ENCODE results near the gene SLCO1B1.

The SLCO1B1 gene

DNA sequence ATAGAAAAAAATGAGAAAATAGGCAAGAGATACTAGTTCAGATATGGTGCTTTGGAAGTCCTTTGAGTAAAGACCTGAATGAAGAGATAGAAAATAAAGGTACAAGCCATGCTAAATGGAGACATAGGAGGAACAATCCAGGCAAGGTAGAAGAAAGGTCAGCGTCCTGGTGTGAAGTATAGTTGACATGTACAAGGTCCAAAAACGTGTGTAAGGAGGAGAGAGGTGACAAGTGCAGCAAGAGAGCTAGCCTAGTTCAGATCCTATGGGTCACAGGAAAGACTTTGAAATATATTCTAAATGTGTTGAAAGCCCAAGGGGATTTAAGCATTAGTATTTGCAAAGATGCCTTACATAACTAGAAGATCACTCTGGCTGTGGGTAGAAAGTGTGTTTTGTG lies 88.2 kb downstream of the SLCO1B1 start:
- H4K8ac ChIP-seq (ENCODE audit: low read depth, low read length): no peak overlapping the region
- H3K9ac ChIP-seq (ENCODE audit: low read depth, low read length, poor library complexity): no peak overlapping the region
- no peak overlapping the region for H2AFZ ChIP-seq (ENCODE audit: low read length)
- H3K9me3 ChIP-seq (replicated peaks in 1 of 2; ENCODE audit: control insufficient read depth in 2 of 2, insufficient read depth in 1 of 2, low read depth in 1 of 2, low read length in 2 of 2): no peaks in the 10 kb centered on the region
- DNase-seq (ENCODE audit: low spot score): no peak
- no peak overlapping the region for H2AK5ac ChIP-seq (ENCODE audit: low read depth, low read length)
- H3K4me1 ChIP-seq (ENCODE audit: control insufficient read depth in 2 of 2, insufficient read depth in 1 of 2, low read depth in 1 of 2, low read length in 2 of 2): no peaks in the 10 kb centered on the region
- no peaks in the 10 kb centered on the region for H3K79me1 ChIP-seq (ENCODE audit: low read depth, low read length)
- no peak overlapping the region for H3K4me2 ChIP-seq (ENCODE audit: insufficient read depth, low read length, poor library complexity, severe bottlenecking)
- no peak overlapping the region for H4K91ac ChIP-seq (ENCODE audit: low read depth, low read length, poor library complexity)
- H2BK12ac ChIP-seq (ENCODE audit: low read length): no peak overlapping the region
- H3K27me3 ChIP-seq (ENCODE audit: control insufficient read depth in 3 of 3, insufficient read depth in 3 of 3, low read depth in 1 of 3, low read length in 3 of 3): no peaks in the 10 kb centered on the region
- H3K27ac ChIP-seq (replicated peaks; ENCODE audit: low read length): no peak overlapping the region
- H2BK120ac ChIP-seq (ENCODE audit: low read depth, low read length): no peak overlapping the region
- no CpG with 5 or more reads among the region's 2 CpGs for WGBS, 2 donors (ENCODE audit: extremely low coverage in 2 of 2, insufficient read length in 2 of 2, insufficient replicate concordance in 1 of 2)
- H3K14ac ChIP-seq (ENCODE audit: low read length): no peak overlapping the region
- no peak overlapping the region for H3K23ac ChIP-seq (ENCODE audit: low read depth, low read length, poor library complexity)
- H2BK5ac ChIP-seq (ENCODE audit: low read length): no peak overlapping the region
- H2BK15ac ChIP-seq (ENCODE audit: low read length): no peak overlapping the region
- no peaks in the 10 kb centered on the region for H3K36me3 ChIP-seq (replicated peaks in 1 of 2; ENCODE audit: control insufficient read depth in 2 of 2, insufficient read depth in 2 of 2, low read length in 2 of 2)
- H3K4ac ChIP-seq (ENCODE audit: low read length): no peak overlapping the region
- no peak overlapping the region for H3K4me3 ChIP-seq (ENCODE audit: low read length in 2 of 2)
- no peak overlapping the region for H3K18ac ChIP-seq (ENCODE audit: low read length)

DNA sequence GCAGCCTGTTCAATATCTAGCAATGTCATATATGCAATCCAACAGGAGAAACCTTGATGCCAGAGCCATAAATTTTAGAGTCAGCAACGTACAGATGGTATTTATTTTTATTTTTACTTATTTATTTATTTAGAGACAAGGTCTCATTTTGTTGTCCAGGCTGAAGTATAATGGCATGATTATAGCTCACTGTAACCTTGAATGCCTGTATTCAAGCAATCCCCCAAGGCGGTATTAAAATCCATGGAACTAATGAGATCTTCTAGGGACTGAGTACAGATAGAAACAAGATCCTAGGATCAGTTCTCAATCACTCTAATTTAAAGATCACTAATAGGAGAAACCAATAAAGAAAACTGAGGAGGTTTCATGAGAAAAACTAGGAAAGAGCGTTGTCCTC lies 89.3 kb downstream of the SLCO1B1 start:
- no CpG with 5 or more reads among the region's 3 CpGs for WGBS, 2 donors (ENCODE audit: extremely low coverage in 2 of 2, insufficient read length in 2 of 2, insufficient replicate concordance in 1 of 2)
- no peak for DNase-seq (ENCODE audit: low spot score)
- Histone ChIP-seq H2BK12ac (ENCODE audit: low read length) (no peak overlapping the region), H2AFZ (ENCODE audit: low read length) (no peak overlapping the region), H3K4me3 (ENCODE audit: low read length in 2 of 2) (no peak overlapping the region), H3K18ac (ENCODE audit: low read length) (no peak overlapping the region), H3K79me1 (ENCODE audit: low read depth, low read length) (no peaks in the 10 kb centered on the region), H3K23ac (ENCODE audit: low read depth, low read length, poor library complexity) (no peak overlapping the region), H3K9me3 (replicated peaks in 1 of 2; ENCODE audit: control insufficient read depth in 2 of 2, insufficient read depth in 1 of 2, low read depth in 1 of 2, low read length in 2 of 2) (no peaks in the 10 kb centered on the region), H2BK120ac (ENCODE audit: low read depth, low read length) (no peak overlapping the region), H3K9ac (ENCODE audit: low read depth, low read length, poor library complexity) (no peak overlapping the region), H3K4me1 (ENCODE audit: control insufficient read depth in 2 of 2, insufficient read depth in 1 of 2, low read depth in 1 of 2, low read length in 2 of 2) (no peaks in the 10 kb centered on the region), H2BK15ac (ENCODE audit: low read length) (no peak overlapping the region), H3K4me2 (ENCODE audit: insufficient read depth, low read length, poor library complexity, severe bottlenecking) (no peak overlapping the region), H3K27ac (replicated peaks; ENCODE audit: low read length) (no peak overlapping the region), H3K27me3 (ENCODE audit: control insufficient read depth in 3 of 3, insufficient read depth in 3 of 3, low read depth in 1 of 3, low read length in 3 of 3) (no peaks in the 10 kb centered on the region), H2AK5ac (ENCODE audit: low read depth, low read length) (no peak overlapping the region), H4K8ac (ENCODE audit: low read depth, low read length) (no peak overlapping the region), H4K91ac (ENCODE audit: low read depth, low read length, poor library complexity) (no peak overlapping the region), H3K36me3 (replicated peaks in 1 of 2; ENCODE audit: control insufficient read depth in 2 of 2, insufficient read depth in 2 of 2, low read length in 2 of 2) (no peaks in the 10 kb centered on the region), H3K14ac (ENCODE audit: low read length) (no peak overlapping the region), H3K4ac (ENCODE audit: low read length) (no peak overlapping the region), H2BK5ac (ENCODE audit: low read length) (no peak overlapping the region)

DNA sequence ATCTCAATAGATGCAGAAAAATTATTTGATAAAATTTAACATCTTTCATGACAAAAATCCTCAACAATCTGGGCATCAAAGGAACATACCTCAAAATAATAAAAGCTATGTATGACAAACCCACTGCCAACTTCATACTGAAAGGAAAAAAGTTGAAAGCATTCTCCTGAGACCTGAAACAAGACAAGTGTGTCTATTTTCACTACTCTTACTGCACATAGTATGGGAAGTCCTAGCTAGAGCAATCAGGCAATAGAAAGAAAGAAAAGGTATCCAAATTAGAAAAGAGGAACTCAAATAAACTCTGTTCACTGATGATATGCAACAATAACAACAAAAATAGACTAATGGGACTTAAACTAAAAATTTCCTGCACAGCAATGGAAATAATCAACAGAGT lies 90.1 kb downstream of the SLCO1B1 start:
- Histone ChIP-seq H2AFZ (ENCODE audit: low read length) (no peak overlapping the region), H3K18ac (ENCODE audit: low read length) (no peak overlapping the region), H2AK5ac (ENCODE audit: low read depth, low read length) (no peak overlapping the region), H3K23ac (ENCODE audit: low read depth, low read length, poor library complexity) (no peak overlapping the region), H4K91ac (ENCODE audit: low read depth, low read length, poor library complexity) (no peak overlapping the region), H3K4me2 (ENCODE audit: insufficient read depth, low read length, poor library complexity, severe bottlenecking) (no peak overlapping the region), H3K4ac (ENCODE audit: low read length) (no peak overlapping the region), H3K79me1 (ENCODE audit: low read depth, low read length) (no peaks in the 10 kb centered on the region), H3K36me3 (replicated peaks in 1 of 2; ENCODE audit: control insufficient read depth in 2 of 2, insufficient read depth in 2 of 2, low read length in 2 of 2) (no peaks in the 10 kb centered on the region), H3K27ac (replicated peaks; ENCODE audit: low read length) (no peak overlapping the region), H2BK12ac (ENCODE audit: low read length) (no peak overlapping the region), H2BK120ac (ENCODE audit: low read depth, low read length) (no peak overlapping the region), H3K9ac (ENCODE audit: low read depth, low read length, poor library complexity) (no peak overlapping the region), H3K4me1 (ENCODE audit: control insufficient read depth in 2 of 2, insufficient read depth in 1 of 2, low read depth in 1 of 2, low read length in 2 of 2) (no peaks in the 10 kb centered on the region), H3K14ac (ENCODE audit: low read length) (no peak overlapping the region), H3K9me3 (replicated peaks in 1 of 2; ENCODE audit: control insufficient read depth in 2 of 2, insufficient read depth in 1 of 2, low read depth in 1 of 2, low read length in 2 of 2) (no peaks in the 10 kb centered on the region), H2BK15ac (ENCODE audit: low read length) (no peak overlapping the region), H4K8ac (ENCODE audit: low read depth, low read length) (no peak overlapping the region), H2BK5ac (ENCODE audit: low read length) (no peak overlapping the region), H3K27me3 (ENCODE audit: control insufficient read depth in 3 of 3, insufficient read depth in 3 of 3, low read depth in 1 of 3, low read length in 3 of 3) (no peaks in the 10 kb centered on the region), H3K4me3 (ENCODE audit: low read length in 2 of 2) (no peak overlapping the region)
- no peak for DNase-seq (ENCODE audit: low spot score)

DNA sequence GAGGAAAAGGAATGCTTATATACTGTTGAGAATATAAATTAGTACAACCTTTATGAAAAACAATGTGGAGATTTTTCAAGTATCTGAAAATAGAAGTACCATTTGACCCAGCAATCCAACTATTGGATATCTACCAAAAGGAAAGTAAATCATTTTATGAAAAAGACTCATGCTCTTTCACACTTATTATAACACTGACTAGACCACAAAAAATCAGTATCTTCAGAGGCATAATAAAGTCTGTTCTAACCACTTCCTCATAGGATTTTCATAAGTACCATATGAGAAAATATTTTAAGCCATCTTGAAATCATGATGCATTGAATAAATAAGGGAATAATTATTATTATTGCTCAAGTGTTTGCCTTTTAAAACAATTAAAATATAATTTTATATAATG lies 90.8 kb downstream of the SLCO1B1 start:
- Histone ChIP-seq H4K8ac (ENCODE audit: low read depth, low read length) (no peak overlapping the region), H2BK5ac (ENCODE audit: low read length) (no peak overlapping the region), H3K9me3 (replicated peaks in 1 of 2; ENCODE audit: control insufficient read depth in 2 of 2, insufficient read depth in 1 of 2, low read depth in 1 of 2, low read length in 2 of 2) (no peaks in the 10 kb centered on the region), H2BK12ac (ENCODE audit: low read length) (no peak overlapping the region), H2BK120ac (ENCODE audit: low read depth, low read length) (no peak overlapping the region), H3K36me3 (replicated peaks in 1 of 2; ENCODE audit: control insufficient read depth in 2 of 2, insufficient read depth in 2 of 2, low read length in 2 of 2) (no peaks in the 10 kb centered on the region), H3K4me2 (ENCODE audit: insufficient read depth, low read length, poor library complexity, severe bottlenecking) (no peak overlapping the region), H3K4me1 (ENCODE audit: control insufficient read depth in 2 of 2, insufficient read depth in 1 of 2, low read depth in 1 of 2, low read length in 2 of 2) (no peaks in the 10 kb centered on the region), H3K18ac (ENCODE audit: low read length) (no peak overlapping the region), H3K14ac (ENCODE audit: low read length) (no peak overlapping the region), H3K23ac (ENCODE audit: low read depth, low read length, poor library complexity) (no peak overlapping the region), H3K4ac (ENCODE audit: low read length) (no peak overlapping the region), H2AFZ (ENCODE audit: low read length) (no peak overlapping the region), H3K9ac (ENCODE audit: low read depth, low read length, poor library complexity) (no peak overlapping the region), H2AK5ac (ENCODE audit: low read depth, low read length) (no peak overlapping the region), H3K79me1 (ENCODE audit: low read depth, low read length) (no peaks in the 10 kb centered on the region), H3K27ac (replicated peaks; ENCODE audit: low read length) (no peak overlapping the region), H3K4me3 (ENCODE audit: low read length in 2 of 2) (no peak overlapping the region), H3K27me3 (ENCODE audit: control insufficient read depth in 3 of 3, insufficient read depth in 3 of 3, low read depth in 1 of 3, low read length in 3 of 3) (no peaks in the 10 kb centered on the region), H4K91ac (ENCODE audit: low read depth, low read length, poor library complexity) (no peak overlapping the region), H2BK15ac (ENCODE audit: low read length) (no peak overlapping the region)
- DNase-seq (ENCODE audit: low spot score): no peak
